HG02798 (cell line): ENCODE results near the gene CREB3L1.

Experiments used
- ATAC-seq: cut with Tn5 transposase; IDR thresholded peaks from one replicate; pipeline ENCODE4 v1.9.1; 2021; ENCODE audit warnings: mild to moderate bottlenecking; ENCODE audit not compliant: unreplicated experiment, poor library complexity

The CREB3L1 gene

GRCh38 chr11:46277622-46278386 is at the start of gene CREB3L1:
TSS of gene CREB3L1 (plus strand) at chr11:46277662. CDS start at chr11:46278112, 450 bp downstream.
- peak; percentile 44 for ATAC-seq

DNA sequence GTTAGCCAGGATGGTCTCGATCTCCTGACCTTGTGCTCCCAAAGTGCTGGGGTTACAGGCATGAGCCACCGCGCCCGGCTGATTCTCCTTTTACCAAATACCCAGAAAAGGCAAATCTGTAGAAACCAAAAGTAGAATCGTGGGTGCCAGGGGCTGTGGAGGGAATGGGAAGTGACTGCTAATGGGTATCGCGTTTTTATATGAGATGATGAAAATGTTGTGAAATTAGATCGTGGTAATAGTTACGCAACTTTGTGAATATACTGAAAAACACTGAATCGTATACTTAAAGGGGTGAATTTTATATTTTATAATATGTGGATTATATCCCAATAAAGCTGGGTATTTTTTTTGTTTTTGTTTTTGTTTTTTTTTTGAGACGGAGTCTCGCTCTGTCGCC is 48.2 kb upstream of the CREB3L1 start:
- no peak for ATAC-seq

- ATAC-seq = no peak
These were observed 43.2 kb upstream of the CREB3L1 start for GRCh38 chr11:46234311-46234710.

DNA sequence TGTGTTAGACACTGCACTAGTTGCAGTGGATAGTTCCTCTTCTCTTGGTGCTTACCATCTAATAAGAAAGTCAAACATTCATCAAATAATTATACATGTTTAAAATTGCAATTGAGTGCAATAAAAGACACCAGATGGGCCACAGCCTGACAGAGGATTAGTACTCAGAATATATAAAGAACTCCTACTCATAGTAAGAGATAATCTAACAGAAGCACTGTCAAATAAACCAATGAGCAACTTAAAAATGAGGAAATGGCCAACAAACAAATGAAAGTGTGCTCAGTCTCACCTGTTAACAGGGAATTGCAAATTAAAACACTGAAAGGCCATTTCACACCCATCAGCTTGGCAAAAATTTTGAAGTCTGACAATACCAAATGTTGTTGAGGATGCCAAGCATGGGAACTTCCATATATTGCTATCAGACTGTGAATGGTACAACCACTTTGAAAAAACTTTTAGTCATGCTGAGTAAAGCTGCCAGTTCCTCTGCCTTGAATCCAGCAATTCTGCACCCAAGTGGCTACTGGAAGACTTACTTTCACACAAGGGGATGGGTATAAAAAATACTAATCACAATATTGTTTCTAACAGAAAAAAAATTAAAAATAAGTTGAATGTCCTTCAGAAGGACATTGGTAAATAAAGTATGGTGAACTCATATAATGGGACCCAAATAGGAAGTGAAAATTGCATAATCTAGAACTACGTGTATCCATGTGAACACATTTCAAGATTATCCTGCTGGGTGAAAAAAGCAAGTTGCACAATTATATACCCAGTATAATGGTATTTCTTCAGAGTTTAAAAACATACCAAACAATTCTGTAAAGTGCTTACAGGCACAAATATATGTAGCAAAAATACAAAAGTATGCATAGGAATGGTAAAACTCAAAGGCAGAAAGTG is 41.4 kb upstream of the CREB3L1 start:
- no peak for ATAC-seq

GRCh38 chr11:46236918-46237247 is 40.6 kb upstream of the CREB3L1 start:
- no peak for ATAC-seq

DNA sequence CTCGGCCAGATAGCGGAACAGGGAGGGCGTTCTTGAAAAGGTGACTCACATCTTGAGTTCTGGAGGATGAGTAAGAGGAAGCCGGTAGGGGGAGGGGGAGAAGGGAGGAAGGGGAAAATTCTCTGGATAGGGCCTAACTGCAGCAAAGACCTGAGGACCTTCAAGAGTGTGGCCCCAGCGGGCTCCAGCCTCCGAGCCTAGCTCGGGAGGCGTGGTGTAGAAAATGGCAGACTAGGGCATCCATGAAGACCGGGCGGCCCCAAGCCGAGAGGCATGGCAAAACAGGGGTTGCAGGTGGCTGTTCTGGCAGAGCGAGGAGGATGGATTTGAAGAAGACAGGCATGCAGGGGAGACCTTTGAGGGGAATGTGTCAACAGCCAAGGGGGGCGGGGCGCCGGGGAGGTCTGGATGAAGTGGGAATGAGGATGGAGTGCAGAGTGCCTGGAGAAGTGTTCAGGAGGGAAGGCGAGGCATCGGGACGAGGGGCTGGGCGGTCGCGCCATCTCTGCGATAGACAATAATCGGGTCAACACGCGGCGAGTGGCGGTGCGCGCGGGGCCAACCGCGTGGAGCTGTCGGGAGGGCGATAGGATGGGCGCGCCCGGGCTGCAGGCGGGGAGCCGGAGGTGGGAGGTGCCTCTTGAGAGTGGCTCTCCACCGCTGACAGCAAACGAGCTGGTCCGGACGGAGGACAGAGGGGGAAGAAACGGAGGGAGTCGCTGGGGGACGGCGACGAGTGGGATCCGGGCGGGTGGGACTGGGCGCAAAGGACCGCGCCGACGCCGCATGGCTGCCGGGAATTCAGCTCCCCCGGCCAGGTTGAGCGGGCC is 40.0 kb upstream of the CREB3L1 start:
- ATAC-seq = no peak

GRCh38 chr11:46238078-46238966 is 39.1 kb upstream of the CREB3L1 start:
- no peak for ATAC-seq

- ATAC-seq = peak; percentile 70
These were observed 38.3 kb upstream of the CREB3L1 start for GRCh38 chr11:46238967-46239800.

DNA sequence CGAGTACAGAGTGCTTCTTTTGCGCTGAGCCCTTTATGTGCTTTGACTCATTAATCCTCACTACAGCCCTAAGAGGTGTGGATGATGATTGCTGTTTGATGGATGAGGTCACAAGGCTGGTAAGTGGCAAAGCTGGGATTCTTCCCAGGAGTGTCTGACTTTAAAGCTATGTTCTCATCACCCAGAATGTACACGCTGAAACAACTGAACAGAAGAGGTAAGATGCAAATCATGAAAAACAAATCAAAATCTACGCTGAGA is 37.7 kb upstream of the CREB3L1 start:
- ATAC-seq = no peak

DNA sequence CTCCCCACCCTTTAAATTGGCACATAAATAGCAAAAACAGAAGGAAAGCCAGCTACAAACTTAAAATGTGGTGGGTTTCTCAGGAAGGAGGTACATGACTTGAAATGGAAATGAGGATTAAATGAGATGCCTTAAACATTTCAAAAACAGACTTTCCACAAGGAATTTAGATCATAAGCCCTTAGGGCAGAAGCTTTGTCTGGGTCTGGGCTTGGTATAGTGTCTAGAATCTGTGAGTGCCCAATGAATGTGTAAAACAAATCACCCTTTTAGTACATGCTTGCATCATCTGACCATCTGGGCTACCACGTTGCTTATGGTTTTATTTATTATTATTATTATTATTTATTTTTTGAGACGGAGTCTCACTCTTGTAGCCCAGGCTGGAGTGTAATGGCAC is 37.1 kb upstream of the CREB3L1 start:
- no peak for ATAC-seq

DNA sequence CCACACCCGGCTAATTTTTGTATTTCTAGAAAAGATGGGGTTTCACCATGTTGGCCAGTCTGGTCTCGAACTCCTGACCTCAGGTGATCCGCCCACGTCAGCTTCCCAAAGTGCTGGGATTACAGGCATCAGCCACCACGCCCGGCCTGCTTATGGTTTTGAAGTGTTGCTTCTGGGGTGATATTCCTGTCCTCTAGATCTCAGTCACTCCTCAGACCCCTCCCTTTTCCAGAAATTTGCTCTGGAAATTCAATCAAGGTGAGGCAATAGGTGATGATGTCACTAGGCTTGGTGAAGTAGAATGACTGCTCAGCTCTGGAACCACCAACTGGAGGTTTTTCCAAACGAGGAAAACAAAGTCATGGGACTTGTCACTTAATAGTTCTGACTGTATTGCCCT is 36.6 kb upstream of the CREB3L1 start:
- ATAC-seq = no peak

GRCh38 chr11:46242041-46242951 is 35.2 kb upstream of the CREB3L1 start:
- ATAC-seq = no peak

- peak; percentile 78 for ATAC-seq
These were observed 34.3 kb upstream of the CREB3L1 start for GRCh38 chr11:46242952-46243795.

GRCh38 chr11:46243796-46244109 is 33.7 kb upstream of the CREB3L1 start:
- no peak for ATAC-seq

GRCh38 chr11:46246521-46246920 is 30.9 kb upstream of the CREB3L1 start:
- no peak for ATAC-seq

- no peak for ATAC-seq
These were observed 30.4 kb upstream of the CREB3L1 start for GRCh38 chr11:46247090-46247489.

DNA sequence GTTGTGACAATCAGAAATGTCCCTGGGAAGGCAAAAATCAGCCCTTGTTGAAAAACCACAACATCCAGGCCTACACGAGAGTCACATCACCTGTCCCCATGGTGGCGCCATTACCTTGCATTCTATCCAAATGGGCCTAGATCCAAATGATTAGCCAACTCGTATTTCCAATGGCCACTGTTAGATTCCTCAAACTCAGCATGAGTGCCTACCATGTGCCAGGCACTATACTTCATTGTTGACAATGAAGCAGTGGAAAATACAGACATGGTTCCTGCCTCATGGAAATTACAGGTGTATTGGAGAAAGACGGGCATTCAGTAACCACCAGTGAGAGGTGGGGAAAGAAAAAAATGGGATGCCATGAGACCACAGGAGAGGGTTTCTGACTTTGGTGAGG is 29.8 kb upstream of the CREB3L1 start:
- ATAC-seq = no peak
